A549 (cell line): ENCODE results near the gene GATA2.

ENCODE experiments used
- BHLHE40 ChIP-seq: IDR thresholded peaks from 2 replicates; pipeline ENCODE4 v1.6.1; 2012; ENCODE audit warnings: low read depth, low read length, inconsistent platforms
- CHD4 ChIP-seq: fragments of 200-600 bp; sonication (generic); IDR thresholded peaks from 2 replicates; pipeline ENCODE4 v1.6.1; 2016; ENCODE audit warnings: antibody characterized with exemption, mild to moderate bottlenecking, borderline replicate concordance
- MAX ChIP-seq: IDR thresholded peaks from 2 replicates; pipeline ENCODE4 v1.6.1; 2012
- POLR2A ChIP-seq: IDR thresholded peaks from 2 replicates; pipeline ENCODE4 v1.6.1; 2012; ENCODE audit warnings: mild to moderate bottlenecking, low read length
- RAD21 ChIP-seq, 2 experiments: fragments of >200 bp in 1 of 2; sonication (Bioruptor Twin) in 1 of 2; formaldehyde crosslinking in 1 of 2; IDR thresholded peaks in 1 of 2; conservative IDR thresholded peaks in 1 of 2; 2 replicates in 1 of 2; 3 replicates in 1 of 2; pipeline ENCODE4 v1.6.1; 2012 to 2018; ENCODE audit warnings: inconsistent platforms in 1 of 2
- SMC3 ChIP-seq: fragments of >200 bp; sonication (Bioruptor Twin); formaldehyde crosslinking; IDR thresholded peaks from 3 replicates; pipeline ENCODE4 v1.6.1; 2018; ENCODE audit warnings: inconsistent platforms
- TFCP2L1 ChIP-seq: fragments of 250-450 bp; sonication (Bioruptor Pico); IDR thresholded peaks from 2 replicates; pipeline ENCODE4 v1.5.0; 2021; ENCODE audit warnings: mild to moderate bottlenecking
- USF2 ChIP-seq: fragments of 450-650 bp; IDR thresholded peaks from 2 replicates; pipeline ENCODE4 v1.6.1; 2014; ENCODE audit warnings: antibody characterized with exemption
- TF ChIP-seq, protein P1 (sequence below): fragments of >200 bp; sonication (Bioruptor Twin); formaldehyde crosslinking; IDR thresholded peaks from 3 replicates; pipeline ENCODE4 v1.5.1; 2016
- TF ChIP-seq, protein P2 (sequence below): fragments of 200-600 bp; sonication (generic); IDR thresholded peaks from 2 replicates; pipeline ENCODE4 v1.6.1; 2016; ENCODE audit warnings: antibody characterized with exemption, mild to moderate bottlenecking, moderate library complexity
- TF ChIP-seq, protein P3 (sequence below): IDR thresholded peaks from 2 replicates; pipeline ENCODE4 v1.6.1; 2012

DNA sequence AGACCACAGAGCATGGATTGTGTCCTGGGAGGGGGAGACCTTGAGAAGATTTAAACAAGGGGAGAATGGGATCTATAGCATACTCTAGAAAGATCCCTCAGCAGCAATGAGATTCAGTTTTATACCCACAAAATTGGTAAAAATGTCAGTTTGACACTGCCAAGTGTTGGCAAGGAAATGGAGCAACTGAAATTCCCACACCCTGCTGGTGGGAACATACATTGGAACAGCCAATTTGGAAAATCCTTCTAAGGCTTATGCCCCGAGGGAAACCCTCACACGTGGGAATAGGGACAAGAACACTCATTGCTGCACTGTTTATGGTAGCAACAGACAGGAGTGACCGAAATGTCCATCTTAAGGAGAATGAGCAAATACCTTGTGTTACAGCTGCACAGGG lies 21.3 kb downstream of the GATA2 start:
- TF ChIP-seq, protein P1, sequence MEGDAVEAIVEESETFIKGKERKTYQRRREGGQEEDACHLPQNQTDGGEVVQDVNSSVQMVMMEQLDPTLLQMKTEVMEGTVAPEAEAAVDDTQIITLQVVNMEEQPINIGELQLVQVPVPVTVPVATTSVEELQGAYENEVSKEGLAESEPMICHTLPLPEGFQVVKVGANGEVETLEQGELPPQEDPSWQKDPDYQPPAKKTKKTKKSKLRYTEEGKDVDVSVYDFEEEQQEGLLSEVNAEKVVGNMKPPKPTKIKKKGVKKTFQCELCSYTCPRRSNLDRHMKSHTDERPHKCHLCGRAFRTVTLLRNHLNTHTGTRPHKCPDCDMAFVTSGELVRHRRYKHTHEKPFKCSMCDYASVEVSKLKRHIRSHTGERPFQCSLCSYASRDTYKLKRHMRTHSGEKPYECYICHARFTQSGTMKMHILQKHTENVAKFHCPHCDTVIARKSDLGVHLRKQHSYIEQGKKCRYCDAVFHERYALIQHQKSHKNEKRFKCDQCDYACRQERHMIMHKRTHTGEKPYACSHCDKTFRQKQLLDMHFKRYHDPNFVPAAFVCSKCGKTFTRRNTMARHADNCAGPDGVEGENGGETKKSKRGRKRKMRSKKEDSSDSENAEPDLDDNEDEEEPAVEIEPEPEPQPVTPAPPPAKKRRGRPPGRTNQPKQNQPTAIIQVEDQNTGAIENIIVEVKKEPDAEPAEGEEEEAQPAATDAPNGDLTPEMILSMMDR: no peak
- no peak for TF ChIP-seq MAX
- TF ChIP-seq RAD21 (conservative IDR thresholded peaks at IDR 0.05 in 1 of 2, IDR thresholded peaks at IDR 0.05 in 1 of 2): no peak
- TF ChIP-seq, protein P2, sequence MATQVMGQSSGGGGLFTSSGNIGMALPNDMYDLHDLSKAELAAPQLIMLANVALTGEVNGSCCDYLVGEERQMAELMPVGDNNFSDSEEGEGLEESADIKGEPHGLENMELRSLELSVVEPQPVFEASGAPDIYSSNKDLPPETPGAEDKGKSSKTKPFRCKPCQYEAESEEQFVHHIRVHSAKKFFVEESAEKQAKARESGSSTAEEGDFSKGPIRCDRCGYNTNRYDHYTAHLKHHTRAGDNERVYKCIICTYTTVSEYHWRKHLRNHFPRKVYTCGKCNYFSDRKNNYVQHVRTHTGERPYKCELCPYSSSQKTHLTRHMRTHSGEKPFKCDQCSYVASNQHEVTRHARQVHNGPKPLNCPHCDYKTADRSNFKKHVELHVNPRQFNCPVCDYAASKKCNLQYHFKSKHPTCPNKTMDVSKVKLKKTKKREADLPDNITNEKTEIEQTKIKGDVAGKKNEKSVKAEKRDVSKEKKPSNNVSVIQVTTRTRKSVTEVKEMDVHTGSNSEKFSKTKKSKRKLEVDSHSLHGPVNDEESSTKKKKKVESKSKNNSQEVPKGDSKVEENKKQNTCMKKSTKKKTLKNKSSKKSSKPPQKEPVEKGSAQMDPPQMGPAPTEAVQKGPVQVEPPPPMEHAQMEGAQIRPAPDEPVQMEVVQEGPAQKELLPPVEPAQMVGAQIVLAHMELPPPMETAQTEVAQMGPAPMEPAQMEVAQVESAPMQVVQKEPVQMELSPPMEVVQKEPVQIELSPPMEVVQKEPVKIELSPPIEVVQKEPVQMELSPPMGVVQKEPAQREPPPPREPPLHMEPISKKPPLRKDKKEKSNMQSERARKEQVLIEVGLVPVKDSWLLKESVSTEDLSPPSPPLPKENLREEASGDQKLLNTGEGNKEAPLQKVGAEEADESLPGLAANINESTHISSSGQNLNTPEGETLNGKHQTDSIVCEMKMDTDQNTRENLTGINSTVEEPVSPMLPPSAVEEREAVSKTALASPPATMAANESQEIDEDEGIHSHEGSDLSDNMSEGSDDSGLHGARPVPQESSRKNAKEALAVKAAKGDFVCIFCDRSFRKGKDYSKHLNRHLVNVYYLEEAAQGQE: no peak
- TF ChIP-seq CHD4: no peak
- TF ChIP-seq USF2: no peak
- TF ChIP-seq POLR2A: no peak
- TF ChIP-seq TFCP2L1: no peak
- no peak for TF ChIP-seq SMC3
- no peak for TF ChIP-seq BHLHE40
- TF ChIP-seq, protein P3, sequence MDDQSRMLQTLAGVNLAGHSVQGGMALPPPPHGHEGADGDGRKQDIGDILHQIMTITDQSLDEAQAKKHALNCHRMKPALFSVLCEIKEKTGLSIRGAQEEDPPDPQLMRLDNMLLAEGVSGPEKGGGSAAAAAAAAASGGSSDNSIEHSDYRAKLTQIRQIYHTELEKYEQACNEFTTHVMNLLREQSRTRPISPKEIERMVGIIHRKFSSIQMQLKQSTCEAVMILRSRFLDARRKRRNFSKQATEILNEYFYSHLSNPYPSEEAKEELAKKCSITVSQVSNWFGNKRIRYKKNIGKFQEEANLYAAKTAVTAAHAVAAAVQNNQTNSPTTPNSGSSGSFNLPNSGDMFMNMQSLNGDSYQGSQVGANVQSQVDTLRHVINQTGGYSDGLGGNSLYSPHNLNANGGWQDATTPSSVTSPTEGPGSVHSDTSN: no peak
